Mesenteric fat pad (tissue), 1 donor: ENCODE results near the gene NFILZ. TPM values are rescaled to one million over a fixed set of nuclear protein-coding genes. Genes with fewer than 3 reads are reported as not detected.
A peak's percentile ranks its signal among the peaks of the same experiment; 100 is the strongest.

Experiments
- DNase-seq: peaks from one replicate; pipeline ENCODE4 v3.0.0-alpha.2; 2020; ENCODE audit warnings: low spot score
- long read RNA-seq: library from polyadenylated mRNA; unstranded; transcript quantifications from one replicate; pipeline ENCODE4 v2.0.0, GENCODE V29; 2020
- total RNA-seq: library from RNA; stranded (reverse); fragmentation: NEBNext Ultra II Directional; extraction: Animal tissue kit (Norgen Biotek cat#: 25700); gene quantifications from one replicate; pipeline ENCODE4 v1.2.1, GENCODE V29; 2021
- donor health status: DM: yes; HTN: yes; CAD: no.

Gene NFILZ
- not detected for total RNA-seq
- long read RNA-seq, result 0 reads

DNA sequence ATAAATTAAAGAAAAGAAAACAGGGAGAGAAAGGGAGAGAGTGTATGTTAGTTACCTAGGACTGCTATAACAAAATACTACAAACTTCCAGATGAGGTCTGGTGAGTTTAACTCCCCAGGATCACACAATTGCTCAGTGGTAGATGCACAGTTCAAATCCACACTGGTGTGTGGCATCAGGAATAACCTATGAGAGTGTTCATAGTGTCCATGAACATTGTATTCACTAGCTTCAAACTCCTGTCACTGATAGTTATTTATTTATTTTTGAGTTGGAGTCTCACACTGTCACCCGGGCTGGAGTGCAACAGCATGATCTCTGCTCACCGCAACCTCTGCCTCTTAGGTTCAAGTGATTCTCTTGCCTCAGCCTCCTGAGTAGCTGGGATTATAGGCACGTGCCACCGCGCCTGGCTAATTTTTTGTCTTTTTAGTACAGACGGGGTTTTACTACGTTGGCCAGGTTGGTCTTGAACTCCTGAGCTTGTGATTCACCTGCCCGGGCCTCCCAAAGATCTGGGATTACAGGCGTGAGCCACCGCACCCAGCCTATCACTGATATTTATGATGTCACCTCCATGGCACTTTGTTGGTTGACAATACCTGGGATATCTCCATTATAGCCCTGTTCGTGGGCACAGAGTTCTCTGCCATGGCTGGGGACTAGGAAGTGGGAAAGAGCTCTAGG lies at the start of gene NFILZ:
Gene NFILZ (plus strand): TSS at position 638 of the 688 bp plus-strand sequence. CDS start 46,133 bp downstream, outside the sequence.
- DNase-seq, result no peak

GRCh38 chr19:8580710-8581281 lies 49.6 kb upstream of the NFILZ start:
- DNase-seq, result peak; percentile 93

GRCh38 chr19:8584965-8585893 lies 45.2 kb upstream of the NFILZ start:
- no peak for DNase-seq

DNA sequence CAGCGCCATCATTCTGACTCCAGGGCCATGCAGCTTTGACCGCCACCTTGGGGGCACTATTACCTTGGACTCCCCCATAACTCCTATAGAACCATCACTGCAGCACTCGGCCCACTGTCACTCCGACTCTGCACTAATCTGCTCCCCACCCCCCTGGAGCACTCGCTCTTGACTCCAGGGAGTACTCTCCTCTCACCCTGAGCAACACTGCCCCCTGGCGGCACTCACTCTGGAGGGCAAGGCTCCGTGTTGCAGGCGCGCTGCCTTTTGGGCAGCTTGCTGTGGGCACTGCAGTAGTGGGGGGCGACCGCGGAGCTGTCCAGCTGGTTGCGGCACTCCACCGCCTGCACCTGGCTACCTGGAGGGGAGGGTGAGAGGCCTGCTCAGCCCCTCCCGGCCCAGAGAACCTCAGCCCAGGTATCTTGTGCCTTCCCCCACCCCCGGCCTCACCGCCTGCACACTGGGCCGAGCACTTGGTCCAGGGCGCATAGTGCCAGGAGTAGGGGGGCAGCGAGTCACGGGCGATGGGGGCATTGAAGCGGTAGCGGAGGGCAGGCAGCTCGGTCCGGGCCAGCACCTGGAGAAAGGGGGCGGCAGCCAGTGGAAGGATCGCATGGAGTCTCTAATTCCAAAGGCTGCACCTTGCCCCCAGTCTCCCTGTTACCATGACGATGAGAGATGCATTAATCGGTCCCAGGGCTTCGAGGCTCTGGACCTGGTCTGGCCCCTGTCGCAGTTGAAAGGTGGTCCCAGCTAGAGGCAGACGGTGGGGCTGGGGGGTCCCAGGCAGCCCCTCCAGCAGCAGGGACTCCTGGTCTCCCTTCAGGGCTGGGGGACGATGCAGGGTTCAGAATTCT lies 44.3 kb upstream of the NFILZ start:
- no peak for DNase-seq

GRCh38 chr19:8589177-8589714 lies 41.2 kb upstream of the NFILZ start:
- no peak for DNase-seq

GRCh38 chr19:8592231-8593009 lies 38.0 kb upstream of the NFILZ start:
- DNase-seq, result peak; percentile 97

GRCh38 chr19:8593931-8594330 lies 36.5 kb upstream of the NFILZ start:
- DNase-seq, result no peak

GRCh38 chr19:8595651-8596050 lies 34.8 kb upstream of the NFILZ start:
- DNase-seq, result no peak

- no peak for DNase-seq
Measured at GRCh38 chr19:8596168-8596567, 34.3 kb upstream of the NFILZ start.

DNA sequence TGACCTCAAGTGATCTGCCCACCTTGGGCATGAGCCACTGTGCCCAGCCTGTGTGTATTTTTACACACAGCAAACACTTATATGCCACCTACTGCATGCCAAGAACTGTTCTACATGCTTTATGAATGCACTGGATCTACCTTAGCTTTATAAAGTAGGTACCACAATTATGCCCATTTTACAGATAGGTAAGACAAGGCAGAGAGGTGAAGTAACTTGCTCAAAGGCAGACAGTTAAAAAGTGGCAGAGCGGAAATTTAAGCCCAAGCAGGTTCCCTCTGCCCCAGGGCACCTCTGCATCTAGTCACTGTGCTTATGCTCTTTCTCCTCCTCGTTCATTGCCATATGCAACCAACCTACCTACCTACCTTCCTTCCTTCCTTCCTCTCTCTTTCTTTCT lies 30.4 kb upstream of the NFILZ start:
- no peak for DNase-seq

DNA sequence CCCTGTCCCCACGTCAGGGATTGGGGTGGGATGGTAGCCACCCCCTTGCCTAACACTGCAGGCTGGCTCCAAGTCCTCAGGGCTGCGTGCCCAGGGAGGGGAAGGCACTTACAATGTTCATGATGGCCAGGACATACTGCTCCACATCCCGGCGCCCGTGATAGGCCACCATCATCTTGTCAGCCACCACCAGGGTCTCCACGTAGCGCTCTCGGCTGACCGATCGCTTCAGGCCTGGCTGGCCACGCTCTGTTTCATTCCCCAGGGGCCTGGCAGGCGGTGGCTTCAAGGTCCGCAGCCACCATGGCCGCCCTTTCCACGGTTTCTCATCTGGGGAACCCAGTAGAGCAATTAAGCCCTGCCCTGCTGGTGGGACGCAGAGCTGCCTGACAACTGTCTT lies 29.6 kb upstream of the NFILZ start:
- DNase-seq, result no peak

DNA sequence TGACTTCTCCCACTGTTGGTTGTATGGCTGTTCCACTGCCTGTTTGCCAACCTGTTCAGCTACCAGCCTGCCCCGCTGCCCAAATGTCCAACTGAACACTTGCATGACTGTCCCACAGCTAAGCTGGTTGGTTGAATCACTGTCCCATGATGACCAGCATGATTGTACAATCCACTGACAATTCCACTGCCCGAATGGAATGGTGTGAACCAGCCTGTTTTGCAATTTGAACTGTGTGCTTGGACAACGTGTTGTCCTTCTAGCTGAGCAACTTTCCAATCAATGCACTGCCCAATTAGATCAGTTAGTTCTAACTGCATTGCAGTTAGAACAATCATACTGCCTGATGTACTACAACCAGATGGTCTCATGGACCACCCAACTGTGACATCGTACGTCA lies 28.6 kb upstream of the NFILZ start:
- no peak for DNase-seq

GRCh38 chr19:8605514-8605913 lies 24.9 kb upstream of the NFILZ start:
- DNase-seq, result no peak

DNA sequence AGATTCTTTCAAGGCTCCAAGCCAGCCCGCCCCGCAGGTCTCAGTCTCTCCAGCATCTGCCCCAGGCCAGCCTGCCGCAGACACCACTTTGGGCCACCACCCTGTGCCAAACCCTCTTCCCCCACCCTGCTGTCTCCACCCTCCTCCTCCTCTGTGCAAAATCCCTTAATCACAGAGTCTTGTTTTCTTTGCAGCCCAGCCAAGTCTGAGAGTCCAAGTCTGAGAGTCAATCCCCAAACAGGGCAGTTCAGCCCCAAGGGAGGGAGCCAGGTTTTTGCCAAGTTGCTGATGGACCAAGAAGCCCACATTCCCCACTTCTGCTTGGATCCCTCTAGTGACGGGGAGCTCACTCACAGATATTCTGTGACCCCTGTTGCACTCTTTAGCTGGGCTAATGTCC lies 23.0 kb upstream of the NFILZ start:
- no peak for DNase-seq

DNA sequence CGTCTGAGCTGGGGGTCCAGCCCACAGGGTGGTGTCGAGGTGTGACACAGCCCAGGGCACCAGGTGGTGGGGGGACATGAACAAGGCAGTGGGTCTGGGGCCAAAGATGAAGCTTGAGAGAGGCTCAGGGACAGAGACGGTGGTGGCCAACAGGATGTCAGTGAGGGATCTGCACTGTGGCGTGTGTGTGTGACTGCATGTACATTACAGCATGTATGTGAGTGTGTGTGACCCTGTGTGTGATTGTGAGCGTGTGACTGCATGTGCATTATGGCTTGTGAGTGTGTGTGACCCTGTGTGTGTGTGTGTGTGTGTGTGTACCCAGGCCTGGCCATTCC lies 21.5 kb upstream of the NFILZ start:
- no peak for DNase-seq

- no peak for DNase-seq
Measured at GRCh38 chr19:8609279-8610040, 21.0 kb upstream of the NFILZ start.

- DNase-seq, result no peak
Measured at GRCh38 chr19:8610041-8610935, 20.1 kb upstream of the NFILZ start, which contains the start of gene ADAMTS10. Gene ADAMTS10 (minus strand): TSS chr19:8610715. CDS start chr19:8605710, 5,005 bp downstream.

DNA sequence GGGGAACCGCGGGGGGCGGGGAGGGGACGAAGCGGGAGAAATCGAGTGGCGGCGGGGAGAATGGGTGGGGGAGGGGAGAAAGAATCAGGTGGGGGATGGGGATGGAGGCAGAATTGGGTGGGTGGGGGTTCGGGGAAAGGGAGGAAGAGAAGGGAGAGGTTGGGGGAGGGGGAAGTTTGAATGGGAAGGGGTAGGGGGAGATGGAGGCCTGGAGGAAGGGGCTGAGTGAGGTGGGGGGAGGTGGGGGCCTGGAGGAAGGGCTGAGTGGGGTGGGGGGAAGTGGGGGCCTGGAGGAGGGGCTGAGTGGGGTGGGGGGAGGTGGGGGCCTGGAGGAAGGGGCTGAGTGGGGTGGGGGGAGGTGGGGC lies 19.5 kb upstream of the NFILZ start:
- no peak for DNase-seq
